ENCODE measurements around the gene GNG2. TPM values are rescaled to one million over a fixed set of nuclear protein-coding genes. Genes with fewer than 3 reads are reported as not detected.

The GNG2 gene
- total and polyA plus RNA-seq, 2 of the 8 experiments (the other 6 are each of a cell fraction or from before 2014, with no cell fraction given) = 8.2 to 17.9 TPM

- TF ChIP-seq USF2 (IDR thresholded peaks at IDR 0.05; ENCODE audit: low read length) (no peak), RAD21 (IDR thresholded peaks at IDR 0.05 in 1 of 2, conservative IDR thresholded peaks at IDR 0.05 in 1 of 2; ENCODE audit: low read depth in 2 of 2, low read length in 2 of 2) (no peak), EGR1 (IDR thresholded peaks at IDR 0.05; ENCODE audit: borderline replicate concordance, low read depth, low read length) (no peak), CBX5 (IDR thresholded peaks at IDR 0.05; ENCODE audit: low read depth, low read length) (no peak), POLR2A (IDR thresholded peaks at IDR 0.05; ENCODE audit: control extremely low read depth in 1 of 2, low read depth in 2 of 2, low read length in 2 of 2) (no peak), CTBP2 (IDR thresholded peaks at IDR 0.05; ENCODE audit: borderline replicate concordance, insufficient read depth, insufficient read length, low read length) (no peak), PHF8 (conservative IDR thresholded peaks at IDR 0.05; ENCODE audit: low read depth, low read length) (no peak), ASH2L (IDR thresholded peaks at IDR 0.05; ENCODE audit: low read length) (no peak)
These were observed 12.3 kb upstream of the GNG2 start (continued) for GRCh38 chr14:51848120-51848519.
